ENCODE results near the gene MARCHF2.

DNA sequence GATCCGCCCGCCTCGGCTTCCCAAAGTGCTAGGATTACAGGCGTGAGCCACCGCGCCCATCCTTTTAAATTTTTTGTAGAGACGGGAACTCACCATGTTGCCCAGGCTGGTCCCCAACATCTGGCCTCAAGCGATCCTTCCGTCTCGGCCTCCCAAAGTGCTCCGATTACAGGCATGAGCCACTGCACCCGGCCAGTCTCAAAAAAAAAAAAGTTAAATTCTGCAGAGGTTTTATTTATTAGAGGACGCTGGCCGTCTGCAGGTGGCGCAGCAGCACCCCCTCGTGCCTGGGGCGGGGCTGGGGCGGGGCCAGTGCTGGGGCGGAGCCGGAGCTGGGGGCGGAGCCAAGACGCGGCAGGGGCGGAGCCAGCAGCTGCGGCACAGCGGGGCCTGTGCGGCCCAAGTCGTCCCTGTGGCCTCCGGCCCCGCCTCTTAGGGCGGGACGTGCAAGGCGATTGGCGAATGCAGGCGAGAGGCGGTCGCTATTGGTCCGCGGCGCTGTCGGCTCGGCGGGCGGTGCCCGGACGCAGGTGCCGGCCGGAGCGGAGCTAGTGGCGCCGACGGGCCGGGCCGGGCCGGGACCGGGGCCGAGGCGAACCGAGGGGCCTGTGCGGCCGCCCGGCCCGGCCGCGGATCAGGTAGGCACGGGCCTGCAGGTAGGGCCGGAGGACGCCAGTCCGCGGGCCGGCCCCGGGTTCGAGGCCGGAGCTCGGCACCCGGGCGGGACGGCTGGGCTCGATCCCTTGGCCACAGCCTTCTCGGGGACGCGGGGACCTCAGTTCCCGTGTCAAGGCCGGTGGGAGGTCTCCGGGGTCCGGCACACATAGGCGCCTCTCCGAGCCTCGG, at the start of gene MARCHF2:
- TF ChIP-seq, protein P1, sequence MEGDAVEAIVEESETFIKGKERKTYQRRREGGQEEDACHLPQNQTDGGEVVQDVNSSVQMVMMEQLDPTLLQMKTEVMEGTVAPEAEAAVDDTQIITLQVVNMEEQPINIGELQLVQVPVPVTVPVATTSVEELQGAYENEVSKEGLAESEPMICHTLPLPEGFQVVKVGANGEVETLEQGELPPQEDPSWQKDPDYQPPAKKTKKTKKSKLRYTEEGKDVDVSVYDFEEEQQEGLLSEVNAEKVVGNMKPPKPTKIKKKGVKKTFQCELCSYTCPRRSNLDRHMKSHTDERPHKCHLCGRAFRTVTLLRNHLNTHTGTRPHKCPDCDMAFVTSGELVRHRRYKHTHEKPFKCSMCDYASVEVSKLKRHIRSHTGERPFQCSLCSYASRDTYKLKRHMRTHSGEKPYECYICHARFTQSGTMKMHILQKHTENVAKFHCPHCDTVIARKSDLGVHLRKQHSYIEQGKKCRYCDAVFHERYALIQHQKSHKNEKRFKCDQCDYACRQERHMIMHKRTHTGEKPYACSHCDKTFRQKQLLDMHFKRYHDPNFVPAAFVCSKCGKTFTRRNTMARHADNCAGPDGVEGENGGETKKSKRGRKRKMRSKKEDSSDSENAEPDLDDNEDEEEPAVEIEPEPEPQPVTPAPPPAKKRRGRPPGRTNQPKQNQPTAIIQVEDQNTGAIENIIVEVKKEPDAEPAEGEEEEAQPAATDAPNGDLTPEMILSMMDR (IDR thresholded peaks at IDR 0.05): peak; percentile 62 to 85 (median 76)
- TF ChIP-seq POLR2A (IDR thresholded peaks at IDR 0.05): peak in 1 of 2 donors; percentile 75
